MM.1S (cell line): ENCODE data around the gene CCDC171.

Source experiments
- CTCF ChIP-seq: fragments of 300-600 bp; sonication (generic); IDR thresholded peaks from 2 replicates; pipeline ENCODE4 v1.5.1; 2016; ENCODE audit warnings: antibody characterized with exemption, low read length, mixed read lengths
- EZH2 ChIP-seq: fragments of 300-600 bp; sonication (generic); optimal IDR thresholded peaks from 2 replicates; pipeline ENCODE3; 2017; ENCODE audit warnings: low read depth, mild to moderate bottlenecking, antibody characterized with exemption, low read length, mixed read lengths

GRCh38 chr9:15505921-15506320 lies 46.9 kb upstream of the CCDC171 start:
- TF ChIP-seq CTCF (no peak), EZH2 (no peak)
